GM12878 (cell line): Measurements from ENCODE around the gene FLAD1. TPM values are rescaled to one million over a fixed set of nuclear protein-coding genes. Genes with fewer than 3 reads are reported as not detected.

Source experiments
- BHLHE40 ChIP-seq, 2 experiments: fragments of 450-650 bp in 1 of 2; IDR thresholded peaks; 2 replicates each; pipeline ENCODE4 v1.6.1; 2011 to 2017; ENCODE audit warnings: low read depth in 2 of 2, borderline replicate concordance in 1 of 2, improper control_type of control experiment in 1 of 2, low read length in 1 of 2, mild to moderate bottlenecking in 1 of 2
- E2F8 ChIP-seq: fragments of 450-650 bp; IDR thresholded peaks from 2 replicates; pipeline ENCODE4 v1.6.1; 2018; ENCODE audit warnings: mild to moderate bottlenecking, low read depth, moderate library complexity; ENCODE audit not compliant: partially characterized antibody
- ESRRA ChIP-seq: IDR thresholded peaks from 2 replicates; pipeline ENCODE4 v1.6.1; 2012; ENCODE audit warnings: mild to moderate bottlenecking, low read length, improper control_type of control experiment
- GABPA ChIP-seq: IDR thresholded peaks from 2 replicates; pipeline ENCODE4 v1.6.1; 2014; ENCODE audit warnings: antibody characterized with exemption, low read depth, mild to moderate bottlenecking, inconsistent platforms
- IKZF1 ChIP-seq: fragments of 450-650 bp; conservative IDR thresholded peaks from 2 replicates; pipeline ENCODE4 v1.6.1; 2017; ENCODE audit warnings: antibody characterized with exemption, mild to moderate bottlenecking
- IRF3 ChIP-seq: fragments of 450-650 bp; IDR thresholded peaks from 2 replicates; pipeline ENCODE4 v1.6.1; 2014; ENCODE audit warnings: mild to moderate bottlenecking
- MEF2B ChIP-seq: fragments of 450-650 bp; IDR thresholded peaks from 2 replicates; pipeline ENCODE4 v1.6.1; 2018; ENCODE audit warnings: mild to moderate bottlenecking, moderate library complexity; ENCODE audit not compliant: partially characterized antibody, poor library complexity, severe bottlenecking
- MTA2 ChIP-seq: fragments of 450-650 bp; IDR thresholded peaks from 2 replicates; pipeline ENCODE4 v1.6.1; 2016; ENCODE audit warnings: low read depth, mild to moderate bottlenecking, moderate library complexity
- NBN ChIP-seq: fragments of 450-650 bp; IDR thresholded peaks from 2 replicates; pipeline ENCODE4 v1.6.1; 2016
- NFIC ChIP-seq: IDR thresholded peaks from 2 replicates; pipeline ENCODE4 v1.6.1; 2012; ENCODE audit warnings: low read depth, mild to moderate bottlenecking, inconsistent platforms, low read length, moderate library complexity
- PBX3 ChIP-seq: IDR thresholded peaks from 2 replicates; pipeline ENCODE4 v1.6.1; 2011; ENCODE audit warnings: mild to moderate bottlenecking, low read depth, low read length, moderate library complexity; ENCODE audit not compliant: insufficient replicate concordance
- RCOR1 ChIP-seq: conservative IDR thresholded peaks from 2 replicates; pipeline ENCODE4 v1.6.1; 2012; ENCODE audit warnings: low read depth, low read length, improper control_type of control experiment
- RELA ChIP-seq: fragments of 450-650 bp; IDR thresholded peaks from 2 replicates; pipeline ENCODE4 v1.8.0; 2014; ENCODE audit warnings: borderline replicate concordance; ENCODE audit not compliant: partially characterized antibody
- ZNF274 ChIP-seq: IDR thresholded peaks from one replicate; pipeline ENCODE4 v1.8.0; 2011; ENCODE audit not compliant: insufficient read length, insufficient read depth
- polyA plus RNA-seq, 11 experiments: library from polyadenylated mRNA; depleted of rRNA in 4 of 11; unstranded in 6 of 11; stranded (reverse) in 5 of 11; fragments of >200 nt; fragmentation: Nextera tagmentation in 4 of 11; fragmentation: Illumina TruSeq in 1 of 11; extraction: Ambion mirVana in 4 of 11; extraction: Trizol in 1 of 11; gene quantifications; 1 replicate in 1 of 11; 2 replicates in 10 of 11; pipeline versions ENCODE4 v1.2.1 to v1.2.3, GENCODE V29; 2011 to 2016; ENCODE audit warnings: inconsistent platforms in 2 of 11, missing spikeins in 2 of 11, low read depth in 1 of 11
- total RNA-seq, 4 experiments: library from RNA; depleted of rRNA in 3 of 4; stranded (reverse); fragments of >200 nt in 3 of 4; fragmentation: Illumina TruSeq in 1 of 4; extraction: Trizol in 1 of 4; gene quantifications; 2 replicates each; pipeline versions ENCODE4 v1.2.1 to v1.2.3, GENCODE V29; 2013 to 2021
- TF ChIP-seq, protein P1 (sequence below): IDR thresholded peaks from 2 replicates; pipeline ENCODE4 v1.6.1; 2012; ENCODE audit warnings: low read depth, low read length, improper control_type of control experiment
- TF ChIP-seq, protein P2 (sequence below): fragments of 450-650 bp; IDR thresholded peaks from 2 replicates; pipeline ENCODE4 v1.6.1; 2017; ENCODE audit warnings: mild to moderate bottlenecking
- TF ChIP-seq, protein P3 (sequence below): fragments of 450-650 bp; conservative IDR thresholded peaks from 2 replicates; pipeline ENCODE4 v1.6.1; 2017; ENCODE audit warnings: mild to moderate bottlenecking, moderate library complexity

FLAD1 gene
- total and polyA plus RNA-seq, 10 of the 15 experiments (the other 5 are each of a cell fraction or from before 2014, with no cell fraction given) = 22.9 to 93.4 (median 56.6) TPM

GRCh38 chr1:155000726-155001424 is 17.7 kb downstream of the FLAD1 start (continued):
- peak; percentile 38 for TF ChIP-seq E2F8
- TF ChIP-seq BHLHE40 (IDR thresholded peaks at IDR 0.05; ENCODE audit: borderline replicate concordance in 1 of 2, low read depth in 2 of 2, low read length in 1 of 2) = peak; percentile 63 to 80
- no peak; the same call in 1 of the 2 replicates for TF ChIP-seq RCOR1
- TF ChIP-seq MEF2B = peak; percentile 68
- no peak for TF ChIP-seq IRF3
- TF ChIP-seq NFIC = no peak
- TF ChIP-seq NBN = peak; percentile 94
- TF ChIP-seq ESRRA = 0 out of 2 replicates have a peak, but pooled peaks have one; percentile 55
- TF ChIP-seq, protein P1, sequence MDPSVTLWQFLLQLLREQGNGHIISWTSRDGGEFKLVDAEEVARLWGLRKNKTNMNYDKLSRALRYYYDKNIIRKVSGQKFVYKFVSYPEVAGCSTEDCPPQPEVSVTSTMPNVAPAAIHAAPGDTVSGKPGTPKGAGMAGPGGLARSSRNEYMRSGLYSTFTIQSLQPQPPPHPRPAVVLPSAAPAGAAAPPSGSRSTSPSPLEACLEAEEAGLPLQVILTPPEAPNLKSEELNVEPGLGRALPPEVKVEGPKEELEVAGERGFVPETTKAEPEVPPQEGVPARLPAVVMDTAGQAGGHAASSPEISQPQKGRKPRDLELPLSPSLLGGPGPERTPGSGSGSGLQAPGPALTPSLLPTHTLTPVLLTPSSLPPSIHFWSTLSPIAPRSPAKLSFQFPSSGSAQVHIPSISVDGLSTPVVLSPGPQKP = no peak
- peak; percentile 85 for TF ChIP-seq IKZF1
- no peak for TF ChIP-seq ZNF274
- TF ChIP-seq RELA = peak; percentile 83
- no peak for TF ChIP-seq GABPA
- TF ChIP-seq PBX3 = no peak
- TF ChIP-seq, protein P2, sequence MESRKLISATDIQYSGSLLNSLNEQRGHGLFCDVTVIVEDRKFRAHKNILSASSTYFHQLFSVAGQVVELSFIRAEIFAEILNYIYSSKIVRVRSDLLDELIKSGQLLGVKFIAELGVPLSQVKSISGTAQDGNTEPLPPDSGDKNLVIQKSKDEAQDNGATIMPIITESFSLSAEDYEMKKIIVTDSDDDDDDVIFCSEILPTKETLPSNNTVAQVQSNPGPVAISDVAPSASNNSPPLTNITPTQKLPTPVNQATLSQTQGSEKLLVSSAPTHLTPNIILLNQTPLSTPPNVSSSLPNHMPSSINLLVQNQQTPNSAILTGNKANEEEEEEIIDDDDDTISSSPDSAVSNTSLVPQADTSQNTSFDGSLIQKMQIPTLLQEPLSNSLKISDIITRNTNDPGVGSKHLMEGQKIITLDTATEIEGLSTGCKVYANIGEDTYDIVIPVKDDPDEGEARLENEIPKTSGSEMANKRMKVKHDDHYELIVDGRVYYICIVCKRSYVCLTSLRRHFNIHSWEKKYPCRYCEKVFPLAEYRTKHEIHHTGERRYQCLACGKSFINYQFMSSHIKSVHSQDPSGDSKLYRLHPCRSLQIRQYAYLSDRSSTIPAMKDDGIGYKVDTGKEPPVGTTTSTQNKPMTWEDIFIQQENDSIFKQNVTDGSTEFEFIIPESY = 0 out of 2 replicates have a peak, but pooled peaks have one; percentile 29
- TF ChIP-seq, protein P3, sequence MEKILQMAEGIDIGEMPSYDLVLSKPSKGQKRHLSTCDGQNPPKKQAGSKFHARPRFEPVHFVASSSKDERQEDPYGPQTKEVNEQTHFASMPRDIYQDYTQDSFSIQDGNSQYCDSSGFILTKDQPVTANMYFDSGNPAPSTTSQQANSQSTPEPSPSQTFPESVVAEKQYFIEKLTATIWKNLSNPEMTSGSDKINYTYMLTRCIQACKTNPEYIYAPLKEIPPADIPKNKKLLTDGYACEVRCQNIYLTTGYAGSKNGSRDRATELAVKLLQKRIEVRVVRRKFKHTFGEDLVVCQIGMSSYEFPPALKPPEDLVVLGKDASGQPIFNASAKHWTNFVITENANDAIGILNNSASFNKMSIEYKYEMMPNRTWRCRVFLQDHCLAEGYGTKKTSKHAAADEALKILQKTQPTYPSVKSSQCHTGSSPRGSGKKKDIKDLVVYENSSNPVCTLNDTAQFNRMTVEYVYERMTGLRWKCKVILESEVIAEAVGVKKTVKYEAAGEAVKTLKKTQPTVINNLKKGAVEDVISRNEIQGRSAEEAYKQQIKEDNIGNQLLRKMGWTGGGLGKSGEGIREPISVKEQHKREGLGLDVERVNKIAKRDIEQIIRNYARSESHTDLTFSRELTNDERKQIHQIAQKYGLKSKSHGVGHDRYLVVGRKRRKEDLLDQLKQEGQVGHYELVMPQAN = peak; percentile 3
- peak; percentile 51; the same call in 1 of the 2 replicates for TF ChIP-seq MTA2
